Measurements from ENCODE around the gene MAP3K8. TPM values are rescaled to one million over a fixed set of nuclear protein-coding genes. Genes with fewer than 3 reads are reported as not detected.
A peak's percentile ranks its signal among the peaks of the same experiment; 100 is the strongest.
"Not testable (repeated sequence)": the region's sequence is repeated elsewhere in the genome, so short reads cannot be mapped to it uniquely, and the experiment has no call there.

The MAP3K8 gene
- total RNA-seq, 2 donors from 2014 or later: 10.2 to 11.7 TPM

DNA sequence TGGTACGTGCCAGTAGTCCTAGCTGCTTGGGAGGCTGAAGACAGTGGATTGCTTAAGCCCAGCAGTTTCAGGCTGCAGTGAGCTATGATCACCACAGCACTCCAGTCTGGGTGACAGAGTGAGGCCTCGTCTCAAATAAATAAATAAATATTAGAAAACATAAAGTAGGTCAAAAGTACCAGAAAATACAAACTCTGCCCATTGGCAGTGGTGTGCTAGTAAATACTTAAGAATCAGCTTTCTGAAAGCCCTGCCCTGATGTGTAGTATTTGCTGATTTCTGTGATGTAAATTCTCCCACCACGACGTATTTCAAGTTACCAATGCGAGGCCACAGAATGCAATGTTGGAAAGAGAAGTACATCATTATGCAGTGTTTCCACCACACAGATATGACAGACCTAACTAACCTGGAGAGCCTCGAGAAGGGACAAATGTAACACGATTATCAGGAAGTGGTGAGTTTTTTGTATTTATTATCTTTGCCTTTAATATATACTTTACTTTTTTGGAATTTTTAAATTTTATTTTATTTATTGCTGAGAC lies 11.8 kb upstream of the MAP3K8 start:
- Histone ChIP-seq H3K27me3 (ENCODE audit: control insufficient read depth, insufficient read depth, low read length, poor library complexity, severe bottlenecking) (no peaks in the 10 kb centered on the region), H3K4me1 (ENCODE audit: control insufficient read depth, insufficient read depth, low read length) (peaks cover 8% of the 10 kb centered on the region), H3K27ac (ENCODE audit: low read depth, low read length) (no peak overlapping the region), H3K36me3 (ENCODE audit: control insufficient read depth, insufficient read depth, low read length) (no peaks in the 10 kb centered on the region), H3K4me3 (ENCODE audit: low read length) (no peak overlapping the region), H3K9me3 (ENCODE audit: control insufficient read depth, low read length) (no peaks in the 10 kb centered on the region), H3K9ac (ENCODE audit: extremely low read depth, low read length, poor library complexity, severe bottlenecking) (no peak overlapping the region)
- TF ChIP-seq CTCF (conservative IDR thresholded peaks at IDR 0.05): no peak
- Mint-ChIP-seq H3K4me1 (peaks cover 22% of the 10 kb centered on the region), H3K27me3 (ENCODE audit: insufficient read depth) (no peaks in the 10 kb centered on the region), H3K36me3 (ENCODE audit: low read depth) (no peaks in the 10 kb centered on the region), H3K9me3 (no peaks in the 10 kb centered on the region), H3K27ac (no peak overlapping the region), H3K4me3 (no peak overlapping the region)
- WGBS, 2 experiments (ENCODE audit: insufficient coverage in 1 of 2, insufficient read length in 1 of 2): 93% methylated on average over 5 of the region's 7 CpGs; no CpG with 5 or more reads in 1 of the 2 experiments
- no peak for DNase-seq

DNA sequence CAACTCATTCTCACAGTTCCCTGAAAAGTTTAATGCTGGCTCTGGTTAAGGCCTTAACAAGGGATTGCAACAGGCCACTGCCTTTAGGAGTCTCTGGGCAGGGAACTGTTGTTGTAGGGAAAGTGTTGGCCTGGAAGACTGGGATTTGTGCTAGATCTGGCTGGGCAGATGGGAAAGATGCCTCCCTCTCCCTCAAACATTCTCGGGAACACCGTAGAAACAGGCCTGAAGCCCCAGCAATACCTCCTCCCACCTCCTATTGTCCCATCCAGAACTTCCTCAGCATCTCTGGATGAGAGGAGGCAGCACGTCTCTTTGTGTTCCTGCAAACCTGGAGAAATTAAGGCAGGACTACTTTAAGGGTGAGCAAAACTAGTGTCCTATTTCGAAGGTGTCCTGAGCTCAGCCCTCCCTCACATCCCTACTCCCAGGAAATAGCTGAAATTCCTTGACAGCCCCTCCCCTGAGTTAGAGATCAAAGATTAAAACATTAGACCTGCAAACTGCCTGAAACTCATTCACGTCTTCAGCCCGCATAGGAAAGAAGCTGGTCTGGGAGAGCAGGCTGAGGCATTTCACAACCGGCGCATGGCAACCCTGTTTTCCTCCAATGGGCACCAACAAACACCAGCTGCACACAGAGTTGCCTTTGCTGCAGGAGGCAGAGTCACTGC lies 10.9 kb upstream of the MAP3K8 start:
- peaks cover 23% of the 10 kb centered on the region for H3K4me1 Mint-ChIP-seq
- H3K27ac Mint-ChIP-seq: peak overlapping the region; percentile 96
- Histone ChIP-seq H3K9me3 (ENCODE audit: control insufficient read depth, low read length) (no peaks in the 10 kb centered on the region), H3K27me3 (ENCODE audit: control insufficient read depth, insufficient read depth, low read length, poor library complexity, severe bottlenecking) (no peaks in the 10 kb centered on the region), H3K4me1 (ENCODE audit: control insufficient read depth, insufficient read depth, low read length) (peaks cover 8% of the 10 kb centered on the region), H3K27ac (ENCODE audit: low read depth, low read length) (peak overlapping the region; percentile 78), H3K36me3 (ENCODE audit: control insufficient read depth, insufficient read depth, low read length) (no peaks in the 10 kb centered on the region), H3K4me3 (ENCODE audit: low read length) (peak overlapping the region; percentile 58), H3K9ac (ENCODE audit: extremely low read depth, low read length, poor library complexity, severe bottlenecking) (peak overlapping the region; percentile 36)
- 0 to 26% methylated on average over 1 to 8 of the region's 8 CpGs for WGBS, 2 experiments (ENCODE audit: insufficient coverage in 1 of 2, insufficient read length in 1 of 2)
- peak overlapping the region; percentile 16 for H3K4me3 Mint-ChIP-seq
- no peaks in the 10 kb centered on the region for H3K9me3 Mint-ChIP-seq
- DNase-seq: peak; percentile 91
- no peaks in the 10 kb centered on the region for H3K27me3 Mint-ChIP-seq (ENCODE audit: insufficient read depth)
- H3K36me3 Mint-ChIP-seq (ENCODE audit: low read depth): no peaks in the 10 kb centered on the region
- TF ChIP-seq CTCF (conservative IDR thresholded peaks at IDR 0.05): no peak

- H3K27ac ChIP-seq (ENCODE audit: low read depth, low read length): peak overlapping the region; percentile 78
- DNase-seq; H3K9me3 Mint-ChIP-seq; H3K27me3 Mint-ChIP-seq (ENCODE audit: insufficient read depth); H3K36me3 ChIP-seq (ENCODE audit: control insufficient read depth, insufficient read depth, low read length); H3K9me3 ChIP-seq (ENCODE audit: control insufficient read depth, low read length); H3K27me3 ChIP-seq (ENCODE audit: control insufficient read depth, insufficient read depth, low read length, poor library complexity, severe bottlenecking); H3K36me3 Mint-ChIP-seq (ENCODE audit: low read depth); H3K4me1 ChIP-seq (ENCODE audit: control insufficient read depth, insufficient read depth, low read length): not testable (repeated sequence)
- H3K4me3 ChIP-seq (ENCODE audit: low read length): peak overlapping the region; percentile 58
- WGBS, 2 experiments (ENCODE audit: insufficient coverage in 1 of 2, insufficient read length in 1 of 2): 33 to 44% methylated on average over 1 to 5 of the region's 6 CpGs
- Mint-ChIP-seq H3K27ac (peak overlapping the region; percentile 96), H3K4me3 (peak overlapping the region; percentile 16), H3K4me1 (peaks cover 19% of the 10 kb centered on the region)
- peak overlapping the region; percentile 36 for H3K9ac ChIP-seq (ENCODE audit: extremely low read depth, low read length, poor library complexity, severe bottlenecking)
Measured at GRCh38 chr10:30423655-30424275, 10.2 kb upstream of the MAP3K8 start.
